Lower lobe of right lung (tissue), 2 donors: ENCODE measurements around the gene NXNL2. TPM values are rescaled to one million over a fixed set of nuclear protein-coding genes. Genes with fewer than 3 reads are reported as not detected.

Experiments
- ATAC-seq, 2 donors: fragments of 200-7000 bp; cut with Tn5 transposase; one replicate each; pipeline ENCODE4 v1.9.1; 2020 to 2022; ENCODE audit warnings: mild to moderate bottlenecking in 2 of 2, moderate library complexity in 2 of 2
- DNase-seq: peaks from one replicate; pipeline ENCODE4 v3.0.0-alpha.2; 2020
- H3K27ac ChIP-seq: fragments of 200-600 bp; one replicate; pipeline ENCODE4 v1.8.0; 2022
- H3K27me3 ChIP-seq: fragments of 200-600 bp; one replicate; pipeline ENCODE4 v1.8.0; 2022; ENCODE audit warnings: low read depth
- H3K36me3 ChIP-seq: fragments of 200-600 bp; one replicate; pipeline ENCODE4 v1.8.0; 2022; ENCODE audit warnings: mild to moderate bottlenecking
- H3K4me1 ChIP-seq: fragments of 200-600 bp; one replicate; pipeline ENCODE4 v1.8.0; 2022
- H3K4me3 ChIP-seq: fragments of 200-600 bp; one replicate; pipeline ENCODE4 v1.8.0; 2022; ENCODE audit warnings: mild to moderate bottlenecking
- H3K9me3 ChIP-seq: fragments of 200-600 bp; one replicate; pipeline ENCODE4 v1.8.0; 2022
- intact Hi-C: fragments of 100-400 bp; cut with DNase I; formaldehyde crosslinking; loops from one replicate; pipeline ENCODE4 v1.11.0; 2022
- total RNA-seq: library from RNA; stranded (reverse); fragmentation: NEBNext Ultra II Directional; extraction: Animal tissue kit (Norgen Biotek cat#: 25700); gene quantifications from one replicate; pipeline ENCODE4 v1.2.1, GENCODE V29; 2021
- TF ChIP-seq, protein P1 (sequence below): fragments of 200-600 bp; IDR thresholded peaks from one replicate; pipeline ENCODE4 v1.8.0; 2022; ENCODE audit warnings: antibody characterized with exemption, mild to moderate bottlenecking
- donor health status: DM: no; HTN: yes; CAD: no; lungs with severe emphysema.

The NXNL2 gene
- total RNA-seq, 1 donor from 2014 or later: 0.71 TPM

DNA sequence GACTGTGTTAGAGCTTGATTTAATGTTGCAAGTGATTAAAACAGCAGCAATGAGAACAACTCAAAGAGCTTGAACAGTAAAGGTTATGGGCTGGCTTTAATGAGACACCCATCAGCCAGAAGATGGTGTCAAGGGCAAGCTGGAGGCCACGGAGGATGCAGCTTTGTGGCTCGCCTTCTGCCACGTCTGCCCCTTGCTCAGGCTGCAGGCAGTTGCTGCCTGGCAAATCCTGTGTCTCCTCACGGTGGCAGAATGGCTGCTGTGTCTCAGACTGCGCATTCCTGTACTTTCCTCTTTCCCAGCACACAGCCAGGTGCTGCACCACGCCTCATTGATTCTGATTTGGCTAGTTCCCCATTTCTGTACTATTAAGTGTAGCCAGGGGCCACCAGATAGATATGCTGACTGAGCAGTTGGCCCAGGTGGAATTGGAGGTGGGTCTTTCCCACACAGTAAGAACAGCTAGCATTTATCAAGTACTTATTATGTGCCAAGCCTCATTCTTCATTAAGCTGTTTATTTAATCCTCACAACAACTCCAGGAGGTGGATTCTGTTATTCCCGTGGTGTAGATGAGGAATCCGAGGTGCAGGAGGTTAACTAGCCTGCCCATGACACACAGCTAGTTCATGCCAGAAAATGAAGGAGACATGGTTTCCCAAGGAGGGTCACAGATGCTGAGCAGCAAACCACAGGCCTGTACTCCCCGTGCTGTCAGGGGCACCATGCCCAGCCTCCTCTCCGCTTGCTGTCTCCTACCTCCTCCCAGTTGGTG, 3.5 kb downstream of the NXNL2 start:
- intact Hi-C loops: no loop called here
- Histone ChIP-seq H3K27ac (no peak overlapping the region), H3K4me1 (peaks cover 16% of the 10 kb centered on the region), H3K9me3 (no peaks in the 10 kb centered on the region), H3K27me3 (peaks cover 26% of the 10 kb centered on the region), H3K4me3 (no peak overlapping the region), H3K36me3 (no peaks in the 10 kb centered on the region)
- TF ChIP-seq, protein P1, sequence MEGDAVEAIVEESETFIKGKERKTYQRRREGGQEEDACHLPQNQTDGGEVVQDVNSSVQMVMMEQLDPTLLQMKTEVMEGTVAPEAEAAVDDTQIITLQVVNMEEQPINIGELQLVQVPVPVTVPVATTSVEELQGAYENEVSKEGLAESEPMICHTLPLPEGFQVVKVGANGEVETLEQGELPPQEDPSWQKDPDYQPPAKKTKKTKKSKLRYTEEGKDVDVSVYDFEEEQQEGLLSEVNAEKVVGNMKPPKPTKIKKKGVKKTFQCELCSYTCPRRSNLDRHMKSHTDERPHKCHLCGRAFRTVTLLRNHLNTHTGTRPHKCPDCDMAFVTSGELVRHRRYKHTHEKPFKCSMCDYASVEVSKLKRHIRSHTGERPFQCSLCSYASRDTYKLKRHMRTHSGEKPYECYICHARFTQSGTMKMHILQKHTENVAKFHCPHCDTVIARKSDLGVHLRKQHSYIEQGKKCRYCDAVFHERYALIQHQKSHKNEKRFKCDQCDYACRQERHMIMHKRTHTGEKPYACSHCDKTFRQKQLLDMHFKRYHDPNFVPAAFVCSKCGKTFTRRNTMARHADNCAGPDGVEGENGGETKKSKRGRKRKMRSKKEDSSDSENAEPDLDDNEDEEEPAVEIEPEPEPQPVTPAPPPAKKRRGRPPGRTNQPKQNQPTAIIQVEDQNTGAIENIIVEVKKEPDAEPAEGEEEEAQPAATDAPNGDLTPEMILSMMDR: no peak
- ATAC-seq (no peak), DNase-seq (no peak)

GRCh38 chr9:88539246-88539645, 4.3 kb downstream of the NXNL2 start:
- no peaks in the 10 kb centered on the region for H3K9me3 ChIP-seq
- no peak for DNase-seq
- peaks cover 26% of the 10 kb centered on the region for H3K27me3 ChIP-seq
- H3K4me1 ChIP-seq: peaks cover 16% of the 10 kb centered on the region
- H3K27ac ChIP-seq: no peak overlapping the region
- intact Hi-C loops: no loop called here
- H3K36me3 ChIP-seq: no peaks in the 10 kb centered on the region
- H3K4me3 ChIP-seq: no peak overlapping the region
- TF ChIP-seq, protein P1: no peak
- ATAC-seq: no peak

DNA sequence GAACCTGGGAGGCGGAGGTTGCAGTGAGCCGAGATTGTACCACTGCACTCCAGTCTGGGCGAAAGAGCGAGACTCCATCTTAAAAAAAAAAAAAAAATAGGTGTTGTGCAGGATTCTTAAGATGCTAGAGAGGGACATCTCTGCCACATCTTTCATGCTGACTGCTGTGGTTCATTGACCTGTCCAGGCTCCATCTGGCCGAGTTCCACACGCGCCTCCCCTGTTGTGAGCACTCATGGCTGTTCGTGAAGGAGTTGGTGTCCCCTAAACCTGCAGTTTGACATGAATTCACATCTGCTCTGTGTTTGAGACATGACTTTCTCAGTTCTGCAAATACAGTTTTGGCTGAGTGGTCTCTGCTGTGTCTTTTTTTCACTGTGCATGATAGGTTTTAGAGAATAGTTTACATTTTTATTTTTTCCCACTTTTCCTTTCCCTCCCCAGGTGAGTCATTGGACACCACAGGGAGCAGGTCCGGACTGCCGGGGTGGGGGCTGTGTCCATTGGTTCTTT, 5.3 kb downstream of the NXNL2 start:
- peaks cover 12% of the 10 kb centered on the region for H3K4me1 ChIP-seq
- no peak overlapping the region for H3K4me3 ChIP-seq
- ATAC-seq: no peak
- no peaks in the 10 kb centered on the region for H3K9me3 ChIP-seq
- intact Hi-C loops: no loop called here
- TF ChIP-seq, protein P1: no peak
- H3K27ac ChIP-seq: no peak overlapping the region
- peaks cover 23% of the 10 kb centered on the region for H3K27me3 ChIP-seq
- no peaks in the 10 kb centered on the region for H3K36me3 ChIP-seq
- no peak for DNase-seq

- ATAC-seq (no peak), DNase-seq (no peak)
- Histone ChIP-seq H3K9me3 (no peaks in the 10 kb centered on the region), H3K27ac (no peak overlapping the region), H3K4me3 (no peak overlapping the region), H3K4me1 (no peaks in the 10 kb centered on the region), H3K27me3 (no peaks in the 10 kb centered on the region), H3K36me3 (no peaks in the 10 kb centered on the region)
- intact Hi-C loops: no loop called here
- TF ChIP-seq, protein P1: no peak
These were observed 9.3 kb downstream of the NXNL2 start for GRCh38 chr9:88544245-88544644.

DNA sequence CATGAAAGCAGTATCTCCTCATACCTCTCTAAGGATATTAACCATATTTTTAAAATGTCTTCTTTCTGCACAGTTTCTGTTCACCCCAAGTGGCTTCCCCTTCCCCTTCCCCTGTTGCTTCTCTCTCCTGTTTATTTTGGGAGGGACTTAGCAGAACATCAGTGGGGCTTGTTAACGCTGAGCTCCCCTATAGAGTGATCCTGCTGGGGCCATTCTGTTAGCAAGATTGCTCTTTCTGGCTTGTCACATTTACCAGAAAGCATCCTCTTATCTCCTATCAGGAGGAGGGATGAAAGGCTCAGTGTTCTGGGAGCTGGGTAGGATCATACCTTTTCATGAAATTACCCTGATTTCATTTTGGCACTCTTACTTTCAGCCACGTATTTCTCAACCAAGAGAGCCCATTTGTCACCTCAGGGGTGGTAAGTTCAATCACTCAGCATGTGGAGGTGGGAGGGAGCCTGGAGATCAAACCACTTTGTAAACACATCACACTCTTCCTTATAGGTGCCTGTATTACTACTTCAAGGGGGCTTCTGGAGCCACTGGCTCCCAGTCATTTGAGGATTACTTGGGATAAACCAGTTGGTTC, 16.7 kb downstream of the NXNL2 start:
- ATAC-seq (no peak), DNase-seq (no peak)
- no peak overlapping the region for H3K4me3 ChIP-seq
- H3K4me1 ChIP-seq: no peaks in the 10 kb centered on the region
- TF ChIP-seq, protein P1: no peak
- H3K9me3 ChIP-seq: no peaks in the 10 kb centered on the region
- H3K36me3 ChIP-seq: no peaks in the 10 kb centered on the region
- H3K27me3 ChIP-seq: no peaks in the 10 kb centered on the region
- H3K27ac ChIP-seq: no peak overlapping the region
- intact Hi-C loops: no loop called here
